NCI-H187 (cell line): ENCODE measurements around the gene WDR93.

Experiments
- DNase-seq, 2 experiments: peaks; one replicate each; lab custom pipeline; 2025; lab: John Stamatoyannopoulos, UW

Gene WDR93

DNA sequence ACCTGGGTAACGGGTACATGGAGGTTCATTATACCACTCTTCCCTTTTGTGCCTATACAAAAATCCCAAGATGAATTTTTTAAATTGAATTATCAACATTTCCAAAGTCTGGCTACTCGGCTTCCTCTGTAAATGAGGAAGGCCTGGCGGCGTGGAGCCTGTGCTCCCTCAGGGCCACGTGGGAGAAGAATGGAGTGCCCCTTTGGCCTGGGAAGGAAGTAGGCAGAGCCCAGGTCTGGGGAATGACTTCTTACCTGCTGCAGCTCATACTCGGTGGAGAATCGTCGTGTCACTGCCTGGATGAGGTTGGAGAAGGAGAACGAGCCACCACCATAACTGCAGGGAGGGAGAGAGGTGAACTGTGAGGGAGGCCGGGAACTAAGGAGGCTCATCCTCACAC lies 99.6 kb downstream of the WDR93 start:
- no peak for DNase-seq

DNA sequence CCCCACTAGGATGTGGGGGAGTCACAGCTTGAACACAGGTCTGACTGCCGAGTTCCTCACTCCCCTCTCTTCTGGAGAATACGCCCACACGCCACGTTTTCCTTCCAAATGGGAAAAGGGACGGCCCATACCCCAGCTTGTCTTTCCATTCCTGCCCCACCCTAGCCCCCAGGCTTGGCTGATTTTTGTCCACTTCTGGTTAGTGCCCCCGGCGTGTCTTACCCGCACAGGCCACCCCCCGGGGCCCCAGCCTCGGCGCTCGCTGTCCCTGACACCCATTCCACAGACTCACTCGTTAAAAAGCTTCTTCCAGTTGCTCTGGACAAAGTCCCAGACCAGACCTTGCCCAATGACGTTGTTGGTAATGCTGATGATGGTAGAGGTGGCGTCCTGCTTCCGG lies 100.0 kb downstream of the WDR93 start:
- no peak for DNase-seq

DNA sequence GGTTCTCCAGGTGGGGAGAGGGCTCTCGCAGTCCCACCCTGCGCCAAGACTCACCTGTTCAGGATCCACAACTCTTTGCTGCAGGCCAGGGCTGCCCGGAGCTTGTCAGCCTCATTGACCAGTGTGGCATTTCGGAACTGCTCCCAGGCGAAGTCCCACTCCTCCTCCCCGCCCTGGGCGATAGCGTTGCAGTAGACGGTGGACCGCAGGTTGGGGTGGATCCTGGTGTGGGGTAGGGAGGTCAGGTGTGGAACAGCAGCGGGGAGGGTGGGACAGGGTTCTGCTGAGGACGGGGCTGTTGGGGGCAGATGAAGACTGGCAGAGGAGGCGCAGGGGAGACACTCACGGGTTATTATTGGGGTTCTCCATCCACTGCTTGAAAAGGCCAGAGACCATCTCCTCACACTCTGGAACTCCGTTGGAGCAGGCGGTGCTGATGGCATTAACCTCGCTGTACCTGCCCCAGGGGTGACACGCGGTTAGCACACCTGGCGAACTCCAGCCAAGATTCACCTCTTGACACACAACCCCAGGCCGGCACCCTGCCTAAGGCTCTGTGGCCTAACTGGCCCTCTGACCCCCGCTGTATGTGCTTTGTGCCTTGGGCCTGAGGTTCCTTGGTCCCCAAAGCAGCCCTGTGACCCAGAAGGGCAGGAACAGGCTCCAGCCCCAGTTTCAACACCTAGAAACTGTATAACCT lies 101.6 kb downstream of the WDR93 start:
- no peak for DNase-seq
